ENCODE results near the gene HPSE2. TPM values are rescaled to one million over a fixed set of nuclear protein-coding genes. Genes with fewer than 3 reads are reported as not detected.

The HPSE2 gene
- total and polyA plus RNA-seq, 2 experiments from 2014 or later, result 0.10 to 0.24 TPM

GRCh38 chr10:98795467-98795866 lies 440.2 kb downstream of the HPSE2 start:
- no peaks in the 10 kb centered on the region for H3K79me2 ChIP-seq (replicated peaks; ENCODE audit: insufficient read depth)
- TF ChIP-seq ETS1 (IDR thresholded peaks at IDR 0.05), result no peak
- H3K4me1 ChIP-seq (ENCODE audit: insufficient read depth), result no peaks in the 10 kb centered on the region
- no peak overlapping the region; the same call in 1 of the 2 replicates for H2AFZ ChIP-seq
- no peak overlapping the region for H3K27ac ChIP-seq (ENCODE audit: low read depth)
- H3K27me3 ChIP-seq (ENCODE audit: insufficient read depth), result no peaks in the 10 kb centered on the region
- no peak for DNase-seq (ENCODE audit: low spot score)
- H4K20me1 ChIP-seq (replicated peaks; ENCODE audit: insufficient read depth), result no peaks in the 10 kb centered on the region
- ATAC-seq, result no peak
- no peaks in the 10 kb centered on the region for H3K4me1 Mint-ChIP-seq
- no peaks in the 10 kb centered on the region for H3F3A ChIP-seq (replicated peaks; ENCODE audit: low read depth)
- H3K36me3 Mint-ChIP-seq (ENCODE audit: low read depth), result 0 out of 3 replicates have a peak, but pooled peaks cover 5% of the 10 kb centered on the region
- peaks cover 3% of the 10 kb centered on the region; the same call in 1 of the 3 replicates for H3K9me3 Mint-ChIP-seq
- no peak overlapping the region for H3K4me3 Mint-ChIP-seq
- no peak overlapping the region for H3K4me2 ChIP-seq
- no peak overlapping the region for H3K27ac Mint-ChIP-seq
- H3K36me3 ChIP-seq (ENCODE audit: insufficient read depth), result no peaks in the 10 kb centered on the region
- no peaks in the 10 kb centered on the region; the same call in 1 of the 2 replicates for H3K9me2 ChIP-seq (ENCODE audit: insufficient read depth)
- H3K4me3 ChIP-seq, result no peak overlapping the region
- H3K27me3 Mint-ChIP-seq (ENCODE audit: insufficient read depth, low read depth, poor library complexity), result no peaks in the 10 kb centered on the region

DNA sequence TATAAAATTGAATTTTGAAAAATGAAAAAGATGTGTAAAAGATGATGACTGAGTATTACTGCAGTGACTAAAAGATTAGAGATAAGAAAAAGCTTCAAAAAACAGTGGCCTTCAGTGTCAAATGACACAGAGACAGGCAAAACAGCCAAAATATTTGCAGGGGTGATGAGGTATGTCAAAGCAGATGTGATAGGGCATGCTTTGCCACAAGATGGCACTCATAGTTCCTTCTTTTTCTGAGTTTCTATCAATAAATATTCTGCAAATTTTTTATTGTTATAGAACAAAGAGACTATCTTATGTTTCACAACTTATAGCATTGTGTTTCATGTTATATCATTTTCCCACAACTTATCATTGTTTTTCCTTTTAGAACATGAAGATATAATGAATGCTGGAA lies 444.8 kb downstream of the HPSE2 start:
- no peaks in the 10 kb centered on the region for H3K4me1 ChIP-seq (ENCODE audit: insufficient read depth)
- no peak overlapping the region for H3K4me3 ChIP-seq
- TF ChIP-seq, protein P1, sequence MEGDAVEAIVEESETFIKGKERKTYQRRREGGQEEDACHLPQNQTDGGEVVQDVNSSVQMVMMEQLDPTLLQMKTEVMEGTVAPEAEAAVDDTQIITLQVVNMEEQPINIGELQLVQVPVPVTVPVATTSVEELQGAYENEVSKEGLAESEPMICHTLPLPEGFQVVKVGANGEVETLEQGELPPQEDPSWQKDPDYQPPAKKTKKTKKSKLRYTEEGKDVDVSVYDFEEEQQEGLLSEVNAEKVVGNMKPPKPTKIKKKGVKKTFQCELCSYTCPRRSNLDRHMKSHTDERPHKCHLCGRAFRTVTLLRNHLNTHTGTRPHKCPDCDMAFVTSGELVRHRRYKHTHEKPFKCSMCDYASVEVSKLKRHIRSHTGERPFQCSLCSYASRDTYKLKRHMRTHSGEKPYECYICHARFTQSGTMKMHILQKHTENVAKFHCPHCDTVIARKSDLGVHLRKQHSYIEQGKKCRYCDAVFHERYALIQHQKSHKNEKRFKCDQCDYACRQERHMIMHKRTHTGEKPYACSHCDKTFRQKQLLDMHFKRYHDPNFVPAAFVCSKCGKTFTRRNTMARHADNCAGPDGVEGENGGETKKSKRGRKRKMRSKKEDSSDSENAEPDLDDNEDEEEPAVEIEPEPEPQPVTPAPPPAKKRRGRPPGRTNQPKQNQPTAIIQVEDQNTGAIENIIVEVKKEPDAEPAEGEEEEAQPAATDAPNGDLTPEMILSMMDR (conservative IDR thresholded peaks at IDR 0.05; ENCODE audit: low read depth in 2 of 2), result peak; percentile 67 to 71
- no peak for TF ChIP-seq ZNF331 (CRISPR knock-in tag; IDR thresholded peaks at IDR 0.05; ENCODE audit: low read depth)
- H4K20me1 ChIP-seq (replicated peaks; ENCODE audit: insufficient read depth), result no peaks in the 10 kb centered on the region
- no peaks in the 10 kb centered on the region for H3K9me2 ChIP-seq (ENCODE audit: insufficient read depth)
- no peaks in the 10 kb centered on the region for H3K27me3 Mint-ChIP-seq (ENCODE audit: insufficient read depth, low read depth, poor library complexity)
- H3K4me3 Mint-ChIP-seq, result no peak overlapping the region
- H3K9me3 Mint-ChIP-seq, result peaks cover 2% of the 10 kb centered on the region; the same call in 1 of the 3 replicates
- no peak overlapping the region for H3K27ac ChIP-seq (ENCODE audit: low read depth)
- H3K36me3 Mint-ChIP-seq (ENCODE audit: low read depth), result no peaks in the 10 kb centered on the region
- peaks cover 3% of the 10 kb centered on the region; the same call in 1 of the 3 replicates for H3K4me1 Mint-ChIP-seq
- no peaks in the 10 kb centered on the region for H3K36me3 ChIP-seq (ENCODE audit: insufficient read depth)
- no peaks in the 10 kb centered on the region for H3K27me3 ChIP-seq (ENCODE audit: insufficient read depth)
- ATAC-seq, result peak; percentile 39; the same call in 2 of the 3 replicates
- no peak overlapping the region for H3K4me2 ChIP-seq
- no peak overlapping the region for H2AFZ ChIP-seq
- H3F3A ChIP-seq (replicated peaks; ENCODE audit: low read depth), result no peaks in the 10 kb centered on the region
- H3K79me2 ChIP-seq (replicated peaks; ENCODE audit: insufficient read depth), result no peaks in the 10 kb centered on the region
- no peak overlapping the region for H3K27ac Mint-ChIP-seq
- peak; percentile 30 for DNase-seq (ENCODE audit: low spot score)

- Histone ChIP-seq H3K4me1 (ENCODE audit: insufficient read depth) (no peaks in the 10 kb centered on the region), H3F3A (replicated peaks; ENCODE audit: low read depth) (no peaks in the 10 kb centered on the region), H3K79me2 (replicated peaks; ENCODE audit: insufficient read depth) (no peaks in the 10 kb centered on the region), H3K4me3 (no peak overlapping the region), H3K4me2 (no peak overlapping the region), H3K9me2 (ENCODE audit: insufficient read depth) (no peaks in the 10 kb centered on the region), H4K20me1 (replicated peaks; ENCODE audit: insufficient read depth) (no peaks in the 10 kb centered on the region), H3K27me3 (ENCODE audit: insufficient read depth) (no peaks in the 10 kb centered on the region), H2AFZ (no peak overlapping the region), H3K36me3 (ENCODE audit: insufficient read depth) (no peaks in the 10 kb centered on the region), H3K27ac (ENCODE audit: low read depth) (no peak overlapping the region)
- Mint-ChIP-seq H3K9me3 (no peaks in the 10 kb centered on the region), H3K4me1 (no peaks in the 10 kb centered on the region; the same call in 2 of the 3 replicates), H3K4me3 (no peak overlapping the region), H3K27me3 (ENCODE audit: insufficient read depth, low read depth, poor library complexity) (no peaks in the 10 kb centered on the region), H3K27ac (no peak overlapping the region), H3K36me3 (ENCODE audit: low read depth) (no peaks in the 10 kb centered on the region)
- no peak for DNase-seq (ENCODE audit: low spot score)
- no peak for ATAC-seq
- TF ChIP-seq ZNF462 (CRISPR knock-in tag; IDR thresholded peaks at IDR 0.05), result no peak
These were observed 457.3 kb downstream of the HPSE2 start for GRCh38 chr10:98778277-98778759.

All from GM23338 (cell line).